ENCODE data around the gene CLEC4G.

Gene CLEC4G

DNA sequence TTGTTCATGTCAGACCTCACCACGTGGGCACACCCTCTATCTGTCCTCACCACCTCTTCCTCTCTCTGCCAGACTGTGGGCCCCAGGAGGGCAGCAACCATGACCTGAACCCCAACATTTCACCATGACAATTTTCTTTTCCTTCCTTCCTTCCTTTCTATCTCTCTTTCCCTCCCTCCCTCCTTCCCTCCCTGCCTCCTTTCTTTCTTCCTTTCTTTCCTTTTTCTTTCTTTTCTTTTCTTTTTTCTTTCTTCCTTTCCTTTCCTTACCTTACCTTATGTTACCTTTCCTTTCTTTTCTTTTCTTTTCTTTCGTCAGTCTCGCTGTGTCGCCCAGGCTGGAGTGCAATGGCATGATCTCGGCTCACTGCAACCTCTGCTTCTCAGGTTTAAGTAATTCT is 21.3 kb downstream of the CLEC4G start:
- no peaks in the 10 kb centered on the region for H3K79me2 ChIP-seq (ENCODE audit: insufficient read depth, low read length)

DNA sequence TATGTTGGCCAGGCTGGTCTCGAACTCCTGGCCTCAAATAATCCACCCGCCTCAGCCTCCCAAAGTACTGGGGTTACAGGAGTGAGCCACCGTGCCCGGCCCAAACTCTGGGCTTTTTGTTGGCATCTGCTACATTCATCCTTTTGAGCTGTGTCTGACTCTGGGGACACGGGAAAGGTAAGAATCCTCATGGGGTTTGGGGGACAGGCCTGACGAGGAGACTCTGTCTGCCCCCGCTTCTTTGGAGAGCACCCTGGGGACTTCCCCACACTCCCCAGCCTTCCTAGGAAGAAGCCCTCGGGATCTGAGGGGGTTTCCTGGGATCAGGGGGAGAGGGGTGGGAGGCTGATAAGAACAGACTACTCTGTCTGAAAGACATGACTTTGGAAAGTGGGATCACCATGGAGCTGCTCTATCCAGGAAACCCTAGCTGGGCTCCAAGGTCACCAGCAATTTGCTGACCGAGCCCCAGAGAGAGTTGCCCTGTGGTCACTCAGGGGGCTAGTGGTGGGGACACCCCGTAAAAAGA is 21.9 kb downstream of the CLEC4G start:
- Histone ChIP-seq H3K9me3 (ENCODE audit: low read length) (no peaks in the 10 kb centered on the region), H2AFZ (ENCODE audit: low read length) (no peak overlapping the region), H3K79me2 (ENCODE audit: insufficient read depth, low read length) (no peaks in the 10 kb centered on the region), H3K36me3 (ENCODE audit: insufficient read depth, low read length) (no peaks in the 10 kb centered on the region), H4K20me1 (ENCODE audit: insufficient read depth, low read length) (no peaks in the 10 kb centered on the region), H3K4me1 (ENCODE audit: insufficient read depth, low read length, severe bottlenecking) (no peaks in the 10 kb centered on the region), H3K27me3 (ENCODE audit: insufficient read depth, low read length) (no peaks in the 10 kb centered on the region), H3F3A (ENCODE audit: insufficient read depth, low read length) (no peaks in the 10 kb centered on the region), H3K9ac (ENCODE audit: low read length) (no peak overlapping the region), H3K27ac (ENCODE audit: low read depth, low read length, poor library complexity, severe bottlenecking) (no peak overlapping the region), H3K9me2 (ENCODE audit: low read depth, low read length) (no peaks in the 10 kb centered on the region), H3K4me3 (ENCODE audit: low read depth, low read length, poor library complexity, severe bottlenecking) (no peak overlapping the region), H3K4me2 (ENCODE audit: low read length) (no peak overlapping the region)
- TF ChIP-seq, protein P1, sequence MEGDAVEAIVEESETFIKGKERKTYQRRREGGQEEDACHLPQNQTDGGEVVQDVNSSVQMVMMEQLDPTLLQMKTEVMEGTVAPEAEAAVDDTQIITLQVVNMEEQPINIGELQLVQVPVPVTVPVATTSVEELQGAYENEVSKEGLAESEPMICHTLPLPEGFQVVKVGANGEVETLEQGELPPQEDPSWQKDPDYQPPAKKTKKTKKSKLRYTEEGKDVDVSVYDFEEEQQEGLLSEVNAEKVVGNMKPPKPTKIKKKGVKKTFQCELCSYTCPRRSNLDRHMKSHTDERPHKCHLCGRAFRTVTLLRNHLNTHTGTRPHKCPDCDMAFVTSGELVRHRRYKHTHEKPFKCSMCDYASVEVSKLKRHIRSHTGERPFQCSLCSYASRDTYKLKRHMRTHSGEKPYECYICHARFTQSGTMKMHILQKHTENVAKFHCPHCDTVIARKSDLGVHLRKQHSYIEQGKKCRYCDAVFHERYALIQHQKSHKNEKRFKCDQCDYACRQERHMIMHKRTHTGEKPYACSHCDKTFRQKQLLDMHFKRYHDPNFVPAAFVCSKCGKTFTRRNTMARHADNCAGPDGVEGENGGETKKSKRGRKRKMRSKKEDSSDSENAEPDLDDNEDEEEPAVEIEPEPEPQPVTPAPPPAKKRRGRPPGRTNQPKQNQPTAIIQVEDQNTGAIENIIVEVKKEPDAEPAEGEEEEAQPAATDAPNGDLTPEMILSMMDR (IDR thresholded peaks at IDR 0.05; ENCODE audit: low read length) = no peak

More for the DNA sequence above, 21.3 kb downstream of the CLEC4G start:
- H3K9me3 ChIP-seq (ENCODE audit: low read length) = no peaks in the 10 kb centered on the region
- H3K36me3 ChIP-seq (ENCODE audit: insufficient read depth, low read length) = no peaks in the 10 kb centered on the region
- TF ChIP-seq, protein P1 (IDR thresholded peaks at IDR 0.05; ENCODE audit: low read length) = no peak
- TF ChIP-seq EZH2 (IDR thresholded peaks at IDR 0.05; ENCODE audit: borderline replicate concordance, low read length) = no peak
- H3K4me3 ChIP-seq (ENCODE audit: low read depth, low read length, poor library complexity, severe bottlenecking) = no peak overlapping the region
- H2AFZ ChIP-seq (ENCODE audit: low read length) = no peak overlapping the region
- H4K20me1 ChIP-seq (ENCODE audit: insufficient read depth, low read length) = no peaks in the 10 kb centered on the region
- H3F3A ChIP-seq (ENCODE audit: insufficient read depth, low read length) = no peaks in the 10 kb centered on the region
- H3K4me1 ChIP-seq (ENCODE audit: insufficient read depth, low read length, severe bottlenecking) = no peaks in the 10 kb centered on the region
- no peaks in the 10 kb centered on the region for H3K27me3 ChIP-seq (ENCODE audit: insufficient read depth, low read length)
- H3K4me2 ChIP-seq (ENCODE audit: low read length) = no peak overlapping the region
- H3K9me2 ChIP-seq (ENCODE audit: low read depth, low read length) = no peaks in the 10 kb centered on the region
- no peak overlapping the region for H3K9ac ChIP-seq (ENCODE audit: low read length)
- no peak overlapping the region for H3K27ac ChIP-seq (ENCODE audit: low read depth, low read length, poor library complexity, severe bottlenecking)

DNA sequence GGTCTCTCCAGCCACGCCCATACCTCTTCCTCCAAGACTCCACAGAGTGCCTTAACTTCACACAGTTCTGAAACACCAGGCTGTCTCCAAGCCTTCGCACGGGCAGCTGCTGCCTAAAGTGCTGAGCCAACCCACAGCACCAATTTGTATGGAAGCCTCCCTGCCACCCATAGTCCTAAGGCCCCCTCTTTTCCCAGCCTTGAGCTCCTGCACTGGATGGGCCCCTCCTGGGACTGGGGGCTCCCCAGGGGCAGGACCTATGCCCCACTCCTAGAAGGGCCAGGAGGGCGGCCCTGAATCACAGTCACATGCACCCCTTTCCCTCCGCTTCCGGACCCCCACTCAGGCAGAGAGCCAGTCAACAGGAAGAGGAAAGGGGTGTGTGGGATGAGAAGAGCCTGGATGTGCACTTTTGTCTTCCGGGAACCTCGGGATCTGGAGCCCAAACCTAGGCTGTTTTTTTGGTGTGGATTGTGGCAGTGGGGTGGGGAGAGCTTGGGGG is 24.9 kb downstream of the CLEC4G start:
- Histone ChIP-seq H3K4me2 (ENCODE audit: low read length) (no peak overlapping the region), H3F3A (ENCODE audit: insufficient read depth, low read length) (no peaks in the 10 kb centered on the region), H3K9me3 (ENCODE audit: low read length) (no peaks in the 10 kb centered on the region), H3K4me1 (ENCODE audit: insufficient read depth, low read length, severe bottlenecking) (no peaks in the 10 kb centered on the region), H3K9me2 (ENCODE audit: low read depth, low read length) (no peaks in the 10 kb centered on the region), H3K4me3 (ENCODE audit: low read depth, low read length, poor library complexity, severe bottlenecking) (no peak overlapping the region), H3K27ac (ENCODE audit: low read depth, low read length, poor library complexity, severe bottlenecking) (no peak overlapping the region), H3K27me3 (ENCODE audit: insufficient read depth, low read length) (no peaks in the 10 kb centered on the region), H3K79me2 (ENCODE audit: insufficient read depth, low read length) (no peaks in the 10 kb centered on the region), H2AFZ (ENCODE audit: low read length) (no peak overlapping the region), H3K36me3 (ENCODE audit: insufficient read depth, low read length) (no peaks in the 10 kb centered on the region), H4K20me1 (ENCODE audit: insufficient read depth, low read length) (no peaks in the 10 kb centered on the region), H3K9ac (ENCODE audit: low read length) (no peak overlapping the region)
- TF ChIP-seq EZH2 (IDR thresholded peaks at IDR 0.05; ENCODE audit: borderline replicate concordance, low read length) = no peak
- TF ChIP-seq, protein P1 (IDR thresholded peaks at IDR 0.05; ENCODE audit: low read length) = no peak

All from OCI-LY1 (cell line).